Measurements from ENCODE around the gene RBMXL2.

DNA sequence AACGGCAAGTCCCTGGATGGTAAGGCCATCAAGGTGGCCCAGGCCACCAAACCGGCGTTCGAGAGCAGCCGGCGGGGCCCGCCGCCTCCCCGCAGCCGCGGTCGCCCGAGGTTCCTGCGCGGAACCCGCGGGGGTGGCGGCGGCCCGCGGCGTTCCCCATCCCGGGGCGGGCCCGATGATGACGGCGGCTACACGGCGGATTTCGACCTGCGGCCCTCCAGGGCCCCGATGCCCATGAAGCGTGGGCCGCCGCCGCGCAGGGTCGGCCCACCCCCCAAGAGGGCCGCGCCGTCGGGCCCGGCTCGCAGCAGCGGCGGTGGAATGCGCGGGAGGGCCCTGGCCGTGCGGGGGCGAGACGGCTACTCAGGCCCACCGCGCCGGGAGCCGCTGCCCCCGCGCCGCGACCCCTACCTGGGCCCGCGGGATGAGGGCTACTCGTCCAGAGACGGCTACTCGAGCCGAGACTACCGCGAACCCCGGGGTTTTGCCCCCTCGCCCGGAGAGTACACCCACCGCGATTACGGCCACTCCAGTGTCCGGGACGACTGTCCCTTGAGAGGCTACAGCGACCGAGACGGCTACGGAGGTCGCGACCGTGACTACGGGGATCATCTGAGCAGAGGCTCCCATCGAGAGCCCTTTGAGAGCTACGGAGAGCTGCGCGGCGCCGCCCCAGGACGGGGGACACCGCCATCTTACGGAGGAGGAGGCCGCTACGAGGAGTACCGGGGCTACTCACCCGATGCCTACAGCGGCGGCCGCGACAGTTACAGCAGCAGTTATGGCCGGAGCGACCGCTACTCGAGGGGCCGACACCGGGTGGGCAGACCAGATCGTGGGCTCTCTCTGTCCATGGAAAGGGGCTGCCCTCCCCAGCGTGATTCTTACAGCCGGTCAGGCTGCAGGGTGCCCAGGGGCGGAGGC, 792 bp downstream of the RBMXL2 start:
- TF ChIP-seq POLR2AphosphoS5 (IDR thresholded peaks at IDR 0.05): no peak
- TF ChIP-seq, protein P1, sequence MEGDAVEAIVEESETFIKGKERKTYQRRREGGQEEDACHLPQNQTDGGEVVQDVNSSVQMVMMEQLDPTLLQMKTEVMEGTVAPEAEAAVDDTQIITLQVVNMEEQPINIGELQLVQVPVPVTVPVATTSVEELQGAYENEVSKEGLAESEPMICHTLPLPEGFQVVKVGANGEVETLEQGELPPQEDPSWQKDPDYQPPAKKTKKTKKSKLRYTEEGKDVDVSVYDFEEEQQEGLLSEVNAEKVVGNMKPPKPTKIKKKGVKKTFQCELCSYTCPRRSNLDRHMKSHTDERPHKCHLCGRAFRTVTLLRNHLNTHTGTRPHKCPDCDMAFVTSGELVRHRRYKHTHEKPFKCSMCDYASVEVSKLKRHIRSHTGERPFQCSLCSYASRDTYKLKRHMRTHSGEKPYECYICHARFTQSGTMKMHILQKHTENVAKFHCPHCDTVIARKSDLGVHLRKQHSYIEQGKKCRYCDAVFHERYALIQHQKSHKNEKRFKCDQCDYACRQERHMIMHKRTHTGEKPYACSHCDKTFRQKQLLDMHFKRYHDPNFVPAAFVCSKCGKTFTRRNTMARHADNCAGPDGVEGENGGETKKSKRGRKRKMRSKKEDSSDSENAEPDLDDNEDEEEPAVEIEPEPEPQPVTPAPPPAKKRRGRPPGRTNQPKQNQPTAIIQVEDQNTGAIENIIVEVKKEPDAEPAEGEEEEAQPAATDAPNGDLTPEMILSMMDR (IDR thresholded peaks at IDR 0.05): no peak

All from gastroesophageal sphincter (tissue), 3 donors.